Measurements from ENCODE around the gene CHD5. TPM values are rescaled to one million over a fixed set of nuclear protein-coding genes. Genes with fewer than 3 reads are reported as not detected.
A peak's percentile ranks its signal among the peaks of the same experiment; 100 is the strongest.

The CHD5 gene
- polyA plus RNA-seq, 6 donors from 2014 or later = not detected

- Mint-ChIP-seq H3K27ac (no peak overlapping the region), H3K27me3 (no peaks in the 10 kb centered on the region), H3K9me3 (no peaks in the 10 kb centered on the region), H3K36me3 (peaks cover 0 to 8% of the 10 kb centered on the region in 2 donors), H3K4me3 (no peak overlapping the region), H3K4me1 (peaks cover 0 to 4% (median 0%) of the 10 kb centered on the region in 3 donors)
- DNase-seq (no peak), ATAC-seq (ENCODE audit: low read depth in 2 of 2) (no peak)
These were observed 89.8 kb downstream of the CHD5 start for GRCh38 chr1:6090288-6090687.

DNA sequence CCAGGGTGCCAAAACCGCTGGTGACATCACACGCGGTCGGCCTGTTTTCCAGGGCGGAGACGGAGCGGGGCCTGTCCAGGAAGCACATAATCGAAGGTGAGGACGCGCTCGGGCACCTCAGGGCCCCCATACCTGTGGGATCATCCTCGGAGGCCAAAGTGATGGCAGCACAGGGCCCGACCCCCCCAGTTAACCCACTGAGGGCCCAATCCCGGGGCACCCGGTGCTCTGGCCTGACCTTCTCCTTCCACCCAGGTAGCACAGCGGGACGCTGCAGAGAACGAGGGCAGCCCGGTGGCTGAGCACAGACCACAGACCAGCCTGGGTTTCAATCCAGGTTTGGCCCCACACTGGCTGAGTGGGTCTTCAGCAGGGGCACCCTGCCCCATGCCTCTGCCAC is 91.2 kb downstream of the CHD5 start:
- H3K36me3 Mint-ChIP-seq = peaks cover 0 to 8% of the 10 kb centered on the region in 2 donors

GRCh38 chr1:6087958-6088357 is 92.2 kb downstream of the CHD5 start:
- no peak overlapping the region for H3K27ac Mint-ChIP-seq
- peaks cover 0 to 8% of the 10 kb centered on the region in 2 donors for H3K36me3 Mint-ChIP-seq
- H3K4me3 Mint-ChIP-seq = no peak overlapping the region
- no peaks in the 10 kb centered on the region for H3K27me3 Mint-ChIP-seq
- H3K4me1 Mint-ChIP-seq = peaks cover 0 to 4% (median 0%) of the 10 kb centered on the region in 3 donors
- no peaks in the 10 kb centered on the region for H3K9me3 Mint-ChIP-seq
- ATAC-seq (ENCODE audit: low read depth in 2 of 2) = no peak
- DNase-seq = no peak

More for the DNA sequence above, 91.2 kb downstream of the CHD5 start:
- ATAC-seq (ENCODE audit: low read depth in 2 of 2) = no peak
- Mint-ChIP-seq H3K4me1 (peaks cover 0 to 4% (median 0%) of the 10 kb centered on the region in 3 donors), H3K27me3 (no peaks in the 10 kb centered on the region), H3K9me3 (no peaks in the 10 kb centered on the region), H3K4me3 (no peak overlapping the region), H3K27ac (peak overlapping the region in 1 of 6 donors; percentile 70)
- no peak for DNase-seq

DNA sequence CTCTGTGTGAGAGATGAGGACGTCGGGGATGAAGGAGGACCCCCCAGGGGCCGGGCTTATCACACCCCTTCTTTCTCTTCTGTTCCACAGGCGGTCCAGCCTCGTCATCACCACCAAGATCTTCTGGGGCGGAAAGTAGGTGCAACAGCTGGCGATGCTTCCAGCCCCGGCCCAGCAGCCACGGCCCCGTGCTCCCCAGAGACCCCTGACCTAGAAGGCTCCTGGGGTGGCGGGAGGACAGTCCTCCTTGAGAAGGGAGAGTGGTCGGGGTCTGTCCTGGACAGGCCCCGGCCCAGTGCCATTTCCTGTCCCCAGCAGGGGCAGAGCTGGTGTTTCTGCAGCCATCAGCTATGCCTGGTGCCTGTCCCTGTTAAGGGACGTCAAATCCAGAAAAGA is 92.7 kb downstream of the CHD5 start:
- peaks cover 0 to 8% of the 10 kb centered on the region in 2 donors for H3K36me3 Mint-ChIP-seq
- no peak overlapping the region for H3K27ac Mint-ChIP-seq

DNA sequence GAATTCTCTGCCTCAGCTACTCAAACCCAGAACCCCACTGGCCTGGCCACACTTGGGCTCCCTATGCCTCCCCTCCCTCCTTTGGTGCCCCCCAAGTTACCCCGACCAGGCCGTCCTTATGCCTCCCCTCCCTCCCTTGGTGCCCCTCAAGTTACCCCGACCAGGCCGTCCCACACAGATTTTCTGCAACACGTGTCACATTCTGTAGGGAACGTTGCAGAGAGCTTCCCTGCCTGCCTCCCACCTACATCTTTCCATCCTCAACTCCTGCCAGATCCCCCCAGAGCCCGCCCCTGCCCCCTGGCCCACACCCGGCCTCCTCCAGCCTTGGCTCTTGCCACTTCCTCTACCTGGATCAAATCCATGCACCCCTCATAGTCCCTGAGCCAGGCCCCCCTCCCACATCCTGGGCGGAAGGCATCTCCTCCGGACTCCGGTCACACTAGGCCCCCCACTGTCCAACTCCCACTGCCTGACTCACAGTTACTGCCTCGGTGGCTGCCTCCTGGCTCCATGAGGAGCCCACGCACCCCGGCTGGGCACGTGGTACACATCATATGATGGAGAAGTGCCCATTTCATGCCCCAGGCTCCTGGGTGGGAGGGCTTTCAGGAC is 93.3 kb downstream of the CHD5 start:
- ATAC-seq (ENCODE audit: low read depth in 2 of 2) = no peak
- Mint-ChIP-seq H3K27ac (peak overlapping the region in 1 of 6 donors; percentile 57), H3K9me3 (no peaks in the 10 kb centered on the region), H3K27me3 (no peaks in the 10 kb centered on the region), H3K4me1 (peaks cover 0 to 4% (median 0%) of the 10 kb centered on the region in 3 donors), H3K4me3 (no peak overlapping the region), H3K36me3 (peaks cover 0 to 8% of the 10 kb centered on the region in 2 donors)
- no peak for DNase-seq

More for the DNA sequence above, 92.7 kb downstream of the CHD5 start:
- Mint-ChIP-seq H3K4me1 (peaks cover 0 to 4% (median 0%) of the 10 kb centered on the region in 3 donors), H3K27me3 (no peaks in the 10 kb centered on the region), H3K4me3 (no peak overlapping the region), H3K9me3 (no peaks in the 10 kb centered on the region)
- ATAC-seq (ENCODE audit: low read depth in 2 of 2) = no peak
- DNase-seq = no peak

GRCh38 chr1:6086358-6086757 is 93.8 kb downstream of the CHD5 start:
- Mint-ChIP-seq H3K4me3 (no peak overlapping the region), H3K9me3 (no peaks in the 10 kb centered on the region), H3K27ac (no peak overlapping the region), H3K36me3 (peaks cover 0 to 8% of the 10 kb centered on the region in 2 donors), H3K4me1 (peaks cover 0 to 4% (median 0%) of the 10 kb centered on the region in 3 donors), H3K27me3 (no peaks in the 10 kb centered on the region)
- ATAC-seq (ENCODE audit: low read depth in 2 of 2) (no peak), DNase-seq (no peak)

- Mint-ChIP-seq H3K4me3 (no peak overlapping the region), H3K4me1 (peaks cover 0 to 4% (median 0%) of the 10 kb centered on the region in 3 donors), H3K9me3 (no peaks in the 10 kb centered on the region), H3K36me3 (peaks cover 0 to 8% of the 10 kb centered on the region in 2 donors), H3K27ac (no peak overlapping the region), H3K27me3 (no peaks in the 10 kb centered on the region)
- no peak for ATAC-seq (ENCODE audit: low read depth in 2 of 2)
- no peak for DNase-seq
These were observed 94.5 kb downstream of the CHD5 start for GRCh38 chr1:6085666-6086065.

DNA sequence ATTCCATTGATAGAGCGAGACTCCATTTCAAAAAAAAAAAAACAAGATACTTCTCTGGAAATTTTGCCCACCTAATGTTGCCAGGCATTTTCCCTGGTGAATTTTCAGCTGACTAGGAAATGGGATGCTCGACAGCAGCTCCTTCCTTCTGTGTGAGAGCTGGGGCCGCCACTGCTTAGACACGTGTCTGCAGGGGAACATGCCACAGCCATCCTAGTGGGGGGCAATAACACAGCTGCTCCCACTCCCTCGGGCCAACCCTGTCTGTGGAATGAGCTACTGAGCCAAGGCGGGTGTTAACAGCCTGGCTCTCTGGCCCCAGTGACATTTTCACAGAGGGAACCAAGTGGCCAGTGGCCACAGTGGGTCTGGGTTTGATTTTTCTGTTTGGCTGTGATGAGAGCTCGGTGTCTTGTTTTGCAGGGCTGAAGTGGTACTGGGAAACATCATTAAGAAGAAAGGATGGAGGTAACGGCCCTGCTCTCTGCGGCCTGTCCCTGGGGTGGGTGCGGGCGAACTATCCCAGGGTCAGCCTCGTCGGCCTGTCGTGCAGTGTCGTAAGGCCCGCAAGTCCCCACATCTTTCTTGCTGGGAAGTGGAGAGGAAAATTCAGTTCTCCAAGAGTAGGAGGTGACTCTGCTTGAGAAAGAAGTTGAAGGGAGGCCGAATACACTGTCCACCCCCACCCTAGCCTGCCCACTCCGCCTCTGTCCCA is 95.2 kb downstream of the CHD5 start:
- H3K4me3 Mint-ChIP-seq = peak overlapping the region in 2 of 8 donors; percentile 12 to 56
- DNase-seq (no peak), ATAC-seq (ENCODE audit: low read depth in 2 of 2) (no peak)
- no peak overlapping the region for H3K27ac Mint-ChIP-seq
- peaks cover 0 to 8% of the 10 kb centered on the region in 2 donors for H3K36me3 Mint-ChIP-seq
- H3K9me3 Mint-ChIP-seq = no peaks in the 10 kb centered on the region
- peaks cover 0 to 4% (median 0%) of the 10 kb centered on the region in 3 donors for H3K4me1 Mint-ChIP-seq
- no peaks in the 10 kb centered on the region for H3K27me3 Mint-ChIP-seq

GRCh38 chr1:6083801-6084446 is 96.2 kb downstream of the CHD5 start:
- Mint-ChIP-seq H3K9me3 (no peaks in the 10 kb centered on the region), H3K4me3 (no peak overlapping the region), H3K4me1 (peaks cover 0 to 4% (median 0%) of the 10 kb centered on the region in 3 donors), H3K36me3 (peaks cover 0 to 8% of the 10 kb centered on the region in 2 donors), H3K27me3 (no peaks in the 10 kb centered on the region), H3K27ac (no peak overlapping the region)
- no peak for ATAC-seq (ENCODE audit: low read depth in 2 of 2)
- DNase-seq = no peak

GRCh38 chr1:6083385-6083784 is 96.7 kb downstream of the CHD5 start:
- Mint-ChIP-seq H3K27me3 (no peaks in the 10 kb centered on the region), H3K4me3 (no peak overlapping the region), H3K27ac (no peak overlapping the region), H3K4me1 (peaks cover 0 to 7% (median 4%) of the 10 kb centered on the region in 3 donors), H3K36me3 (peaks cover 0 to 9% of the 10 kb centered on the region in 2 donors), H3K9me3 (no peaks in the 10 kb centered on the region)
- DNase-seq = no peak
- no peak for ATAC-seq (ENCODE audit: low read depth in 2 of 2)

DNA sequence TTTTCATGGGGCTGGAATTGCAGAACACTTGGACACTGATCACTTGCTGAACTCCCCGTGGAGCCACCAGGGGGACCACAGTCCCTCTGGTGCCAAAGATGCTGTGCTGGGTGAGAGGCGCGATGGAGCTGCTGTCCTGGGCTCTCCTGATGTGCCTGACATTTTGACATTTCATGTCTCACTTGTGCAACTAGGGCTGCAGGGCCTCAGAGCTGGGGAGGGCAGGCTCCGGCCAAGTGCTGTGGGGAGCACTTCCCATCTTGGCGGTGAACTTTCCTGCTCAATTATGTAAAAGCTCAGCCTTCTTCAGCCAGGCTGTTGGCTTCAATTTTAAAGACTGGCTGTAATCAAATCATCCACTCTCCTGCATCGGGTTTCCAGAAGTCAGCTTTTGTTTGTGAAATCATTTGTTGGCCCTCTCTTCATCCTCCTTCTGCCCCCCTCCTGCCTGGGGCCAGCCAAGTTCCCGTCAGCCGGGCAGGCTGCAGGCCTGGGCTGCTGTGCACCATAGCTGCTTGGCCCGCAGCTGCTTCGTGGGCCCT is 97.6 kb downstream of the CHD5 start:
- Mint-ChIP-seq H3K4me3 (no peak overlapping the region), H3K27me3 (no peaks in the 10 kb centered on the region), H3K9me3 (no peaks in the 10 kb centered on the region), H3K27ac (no peak overlapping the region), H3K36me3 (peaks cover 0 to 14% of the 10 kb centered on the region in 2 donors), H3K4me1 (peaks cover 0 to 12% (median 9%) of the 10 kb centered on the region in 3 donors)
- DNase-seq (no peak), ATAC-seq (ENCODE audit: low read depth in 2 of 2) (no peak)

DNA sequence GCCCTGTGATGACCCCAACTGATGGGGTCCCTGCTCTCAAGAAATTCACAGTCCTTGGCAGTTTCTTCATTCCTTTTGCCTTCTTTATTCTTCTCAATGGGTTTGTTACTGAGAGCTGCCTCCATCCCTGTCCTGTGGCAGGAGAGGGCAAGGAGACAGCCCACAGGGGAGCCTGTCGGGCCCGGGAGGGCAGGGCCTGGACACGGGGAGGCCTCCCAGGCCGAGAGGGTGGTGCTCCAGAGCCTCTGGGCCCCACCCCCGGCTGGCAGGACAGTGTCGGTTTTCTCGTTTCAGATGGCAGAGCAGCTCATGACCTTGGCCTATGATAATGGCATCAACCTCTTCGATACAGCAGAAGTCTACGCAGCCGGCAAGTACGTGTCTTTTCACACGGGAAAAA is 98.2 kb downstream of the CHD5 start:
- DNase-seq (no peak), ATAC-seq (ENCODE audit: low read depth in 2 of 2) (no peak)
- Mint-ChIP-seq H3K36me3 (peaks cover 0 to 8% of the 10 kb centered on the region in 2 donors), H3K27ac (no peak overlapping the region), H3K4me3 (no peak overlapping the region), H3K4me1 (peaks cover 0 to 12% (median 9%) of the 10 kb centered on the region in 3 donors), H3K9me3 (no peaks in the 10 kb centered on the region), H3K27me3 (no peaks in the 10 kb centered on the region)

GRCh38 chr1:6080469-6080868 is 99.7 kb downstream of the CHD5 start:
- H3K27ac Mint-ChIP-seq = peak overlapping the region in 1 of 6 donors; percentile 9
- no peaks in the 10 kb centered on the region for H3K27me3 Mint-ChIP-seq
- ATAC-seq (ENCODE audit: low read depth in 2 of 2) (no peak), DNase-seq (no peak)
- no peaks in the 10 kb centered on the region for H3K9me3 Mint-ChIP-seq
- H3K4me3 Mint-ChIP-seq = no peak overlapping the region
- H3K36me3 Mint-ChIP-seq = peaks cover 0 to 8% of the 10 kb centered on the region in 2 donors
- H3K4me1 Mint-ChIP-seq = peaks cover 0 to 12% (median 9%) of the 10 kb centered on the region in 3 donors

All from naive B cell (primary cell).